IMR-90 (cell line): ENCODE results near the gene CEACAM3. TPM values are rescaled to one million over a fixed set of nuclear protein-coding genes. Genes with fewer than 3 reads are reported as not detected.

ENCODE experiments used
- ATAC-seq: fragments of 200-7000 bp; cut with Tn5 transposase; 2 replicates; pipeline ENCODE4 v1.9.1; 2020; ENCODE audit warnings: low read depth, mild to moderate bottlenecking, moderate library complexity
- BruUV-seq: library from RNA; stranded (reverse); fragments of 400-500 nt; replicated peaks from 2 replicates; lab custom pipeline; 2021; lab: Mats Ljungman, UMichigan
- CTCF ChIA-PET: fragments of 300-600 bp; formaldehyde crosslinking; extraction: SDS; loops from one replicate; lab custom pipeline; 2021; ENCODE audit warnings: antibody characterized with exemption; lab: Yijun Ruan, JAX
- POLR2A ChIA-PET: fragments of 300-600 bp; sonication (Branson Sonifier 250); formaldehyde crosslinking; loops from one replicate; lab custom pipeline; 2022; ENCODE audit warnings: antibody characterized with exemption; ENCODE audit not compliant: unreplicated experiment; lab: Charles Lee
- DNase-seq: peaks from one replicate; pipeline ENCODE4 v3.0.0; 2013
- H2AFZ ChIP-seq: replicated peaks from 2 replicates; pipeline ENCODE3; 2013; ENCODE audit warnings: low read length, mild to moderate bottlenecking; ENCODE audit not compliant: poor library complexity
- H2AK5ac ChIP-seq: 2 replicates; pipeline ENCODE4 v1.6.1; 2013; ENCODE audit warnings: low read depth, low read length, inconsistent platforms
- H2AK9ac ChIP-seq: replicated peaks from 2 replicates; pipeline ENCODE3; 2013; ENCODE audit warnings: mild to moderate bottlenecking, low read depth, low read length, moderate library complexity; ENCODE audit not compliant: poor library complexity
- H2BK120ac ChIP-seq: 2 replicates; pipeline ENCODE4 v1.6.1; 2013; ENCODE audit warnings: low read depth, low read length, inconsistent platforms
- H2BK15ac ChIP-seq: 3 replicates; pipeline ENCODE4 v1.6.1; 2013; ENCODE audit warnings: low read depth, low read length, inconsistent platforms
- H2BK20ac ChIP-seq: 2 replicates; pipeline ENCODE4 v1.6.1; 2013; ENCODE audit warnings: low read depth, mild to moderate bottlenecking, inconsistent platforms, low read length, moderate library complexity
- H2BK5ac ChIP-seq: 2 replicates; pipeline ENCODE4 v1.6.1; 2013; ENCODE audit warnings: mild to moderate bottlenecking, low read depth, low read length, inconsistent platforms; ENCODE audit not compliant: poor library complexity, severe bottlenecking
- H3K14ac ChIP-seq: replicated peaks from 2 replicates; pipeline ENCODE4 v1.6.1; 2013; ENCODE audit warnings: low read depth, low read length, inconsistent platforms
- H3K18ac ChIP-seq: 2 replicates; pipeline ENCODE4 v1.6.1; 2013; ENCODE audit warnings: low read depth, low read length, control low read depth
- H3K23ac ChIP-seq: 2 replicates; pipeline ENCODE4 v1.6.1; 2013; ENCODE audit warnings: low read depth, low read length, inconsistent platforms
- H3K27ac ChIP-seq: 2 replicates; pipeline ENCODE4 v1.5.1; 2013; ENCODE audit warnings: mild to moderate bottlenecking, control low read depth, low read length; ENCODE audit not compliant: insufficient read depth
- H3K27me3 ChIP-seq: 2 replicates; pipeline ENCODE4 v1.6.1; 2013; ENCODE audit warnings: low read length; ENCODE audit not compliant: control insufficient read depth, insufficient read depth
- H3K36me3 ChIP-seq: 2 replicates; pipeline ENCODE4 v1.6.1; 2013; ENCODE audit warnings: low read length, mixed read lengths; ENCODE audit not compliant: control insufficient read depth, insufficient read depth
- H3K4ac ChIP-seq: 2 replicates; pipeline ENCODE4 v1.6.1; 2013; ENCODE audit warnings: low read depth, low read length, inconsistent platforms
- H3K4me1 ChIP-seq: 2 replicates; pipeline ENCODE4 v1.6.1; 2013; ENCODE audit warnings: low read length, mixed read lengths; ENCODE audit not compliant: control insufficient read depth, insufficient read depth
- H3K4me2 ChIP-seq: 2 replicates; pipeline ENCODE4 v1.6.1; 2013; ENCODE audit warnings: low read depth, mild to moderate bottlenecking, control low read depth, low read length, moderate library complexity
- H3K4me3 ChIP-seq: 2 replicates; pipeline ENCODE4 v1.5.1; 2013; ENCODE audit warnings: low read depth, mild to moderate bottlenecking, control low read depth, low read length, moderate library complexity; ENCODE audit not compliant: insufficient read depth
- H3K56ac ChIP-seq: 2 replicates; pipeline ENCODE4 v1.6.1; 2013; ENCODE audit warnings: low read length, inconsistent platforms; ENCODE audit not compliant: insufficient read depth; ENCODE audit errors: extremely low read depth
- H3K79me1 ChIP-seq, 2 experiments: 2 replicates each; pipeline ENCODE4 v1.6.1; 2013; ENCODE audit warnings: low read length in 2 of 2, inconsistent platforms in 1 of 2, low read depth in 1 of 2
- H3K9ac ChIP-seq: 2 replicates; pipeline ENCODE4 v1.6.1; 2013; ENCODE audit warnings: low read depth, low read length, control low read depth
- H3K9me1 ChIP-seq: 2 replicates; pipeline ENCODE4 v1.6.1; 2013; ENCODE audit warnings: low read length, inconsistent platforms; ENCODE audit not compliant: insufficient read depth
- H3K9me3 ChIP-seq: 2 replicates; pipeline ENCODE4 v1.6.1; 2013; ENCODE audit warnings: low read length; ENCODE audit not compliant: control insufficient read depth, insufficient read depth
- H4K20me1 ChIP-seq: 2 replicates; pipeline ENCODE4 v1.6.1; 2013; ENCODE audit warnings: low read length, inconsistent platforms; ENCODE audit not compliant: insufficient read depth
- H4K5ac ChIP-seq: 2 replicates; pipeline ENCODE4 v1.6.1; 2013; ENCODE audit warnings: mild to moderate bottlenecking, low read depth, low read length, control low read depth
- H4K8ac ChIP-seq, 2 experiments: 2 replicates each; pipeline ENCODE4 v1.6.1; 2013; ENCODE audit warnings: low read depth in 2 of 2, low read length in 2 of 2, control low read depth in 1 of 2, inconsistent platforms in 1 of 2
- H4K91ac ChIP-seq: 2 replicates; pipeline ENCODE4 v1.6.1; 2013; ENCODE audit warnings: low read depth, low read length, inconsistent platforms; ENCODE audit not compliant: insufficient read depth
- BHLHE40 ChIP-seq: fragments of 150-350 bp; IDR thresholded peaks from 2 replicates; pipeline ENCODE4 v1.6.1; 2016; ENCODE audit warnings: mild to moderate bottlenecking, low read depth, low read length
- CEBPB ChIP-seq: IDR thresholded peaks from 2 replicates; pipeline ENCODE4 v1.6.1; 2012; ENCODE audit warnings: low read depth, low read length, improper control_type of control experiment
- CHD1 ChIP-seq: IDR thresholded peaks from 2 replicates; pipeline ENCODE4 v1.6.1; 2012; ENCODE audit warnings: low read depth, low read length, improper control_type of control experiment
- CTCF ChIP-seq: conservative IDR thresholded peaks from 2 replicates; pipeline ENCODE4 v1.5.1; 2012; ENCODE audit warnings: mild to moderate bottlenecking, low read depth, low read length, improper control_type of control experiment
- FOS ChIP-seq: fragments of 150-350 bp; IDR thresholded peaks from 2 replicates; pipeline ENCODE4 v1.6.1; 2016; ENCODE audit warnings: low read depth, low read length
- MAZ ChIP-seq: IDR thresholded peaks from 2 replicates; pipeline ENCODE4 v1.6.1; 2012; ENCODE audit warnings: low read depth, mild to moderate bottlenecking, low read length, improper control_type of control experiment, moderate library complexity, borderline replicate concordance
- MXI1 ChIP-seq: IDR thresholded peaks from 2 replicates; pipeline ENCODE4 v1.6.1; 2012; ENCODE audit warnings: low read depth, mild to moderate bottlenecking, low read length, moderate library complexity, borderline replicate concordance
- NFE2L2 ChIP-seq: fragments of 150-350 bp; IDR thresholded peaks from 2 replicates; pipeline ENCODE4 v1.6.1; 2016; ENCODE audit warnings: low read depth, mild to moderate bottlenecking, low read length
- POLR2A ChIP-seq: IDR thresholded peaks from 2 replicates; pipeline ENCODE4 v1.6.1; 2012; ENCODE audit warnings: mild to moderate bottlenecking, low read depth, low read length
- RAD21 ChIP-seq: IDR thresholded peaks from 2 replicates; pipeline ENCODE4 v1.6.1; 2012; ENCODE audit warnings: low read length, improper control_type of control experiment
- RCOR1 ChIP-seq: IDR thresholded peaks from 2 replicates; pipeline ENCODE4 v1.6.1; 2012; ENCODE audit warnings: mild to moderate bottlenecking, low read length, improper control_type of control experiment; ENCODE audit not compliant: insufficient replicate concordance
- USF2 ChIP-seq: fragments of 150-350 bp; IDR thresholded peaks from 2 replicates; pipeline ENCODE4 v1.6.1; 2017; ENCODE audit warnings: mild to moderate bottlenecking, antibody characterized with exemption, low read length, low read depth
- WGBS, 2 experiments: methylation state at CpG; one replicate each; pipeline versions ENCODE4 v1.1.5 to v1.1.7; 2013; ENCODE audit warnings: missing lambda C conversion rate in 2 of 2; ENCODE audit not compliant: insufficient read length in 1 of 2; ENCODE audit errors: extremely low coverage in 2 of 2; 5-methylcytosine and 5-hydroxymethylcytosine counted together
- dilution Hi-C: fragments of 300-500 bp; cut with HindIII; formaldehyde crosslinking; loops from one replicate; pipeline ENCODE4 v1.14.3; 2018; ENCODE audit warnings: low sequenced_read_pairs; ENCODE audit not compliant: unreplicated experiment
- in situ Hi-C: fragments of 300-500 bp; cut with MboI; formaldehyde crosslinking; loops from 3 replicates; pipeline ENCODE4 v1.14.3; 2019; ENCODE audit warnings: low sequenced_read_pairs, inconsistent platforms, mixed read lengths
- intact Hi-C: fragments of 100-400 bp; cut with micrococcal nuclease; formaldehyde crosslinking; loops from 2 replicates; pipeline ENCODE4 v1.10.0; 2022
- polyA plus RNA-seq, 3 experiments: library from polyadenylated mRNA; depleted of rRNA; stranded (reverse); fragments of >200 nt; gene quantifications; 2 replicates each; pipeline ENCODE4 v1.2.3, GENCODE V29; 2012; ENCODE audit warnings: low replicate concordance in 1 of 3
- total RNA-seq: library from RNA; depleted of rRNA; stranded (reverse); fragments of >200 nt; gene quantifications from 2 replicates; pipeline ENCODE4 v1.2.3, GENCODE V29; 2012

CEACAM3 gene
- total and polyA plus RNA-seq, 2 of the 4 experiments (the other 2 are of a cell fraction) = not detected

- Histone ChIP-seq H3K14ac (no peak overlapping the region), H2AK9ac (no peak overlapping the region), H3K4me1 (no peaks in the 10 kb centered on the region), H3K56ac (no peak overlapping the region), H3K18ac (no peak overlapping the region), H3K9me1 (no peaks in the 10 kb centered on the region), H3K23ac (no peak overlapping the region), H4K5ac (no peak overlapping the region), H4K91ac (no peak overlapping the region), H3K27ac (no peak overlapping the region), H4K20me1 (no peaks in the 10 kb centered on the region), H3K4me3 (no peak overlapping the region), H3K79me1 (no peaks in the 10 kb centered on the region), H3K27me3 (peaks cover 2% of the 10 kb centered on the region; the same call in 1 of the 2 replicates), H2BK15ac (no peak overlapping the region), H3K9ac (no peak overlapping the region), H2BK20ac (no peak overlapping the region), H2BK5ac (no peak overlapping the region), H2AFZ (no peak overlapping the region), H3K36me3 (no peaks in the 10 kb centered on the region), H3K4me2 (no peak overlapping the region), H2BK120ac (no peak overlapping the region), H4K8ac (no peak overlapping the region), H2AK5ac (no peak overlapping the region), H3K4ac (no peak overlapping the region), H3K9me3 (no peaks in the 10 kb centered on the region)
- dilution Hi-C loops = no loop called here
- CTCF ChIA-PET = no interaction called here
- intact Hi-C loops = no loop called here
- TF ChIP-seq USF2 = no peak
- TF ChIP-seq POLR2A = no peak
- no peak for TF ChIP-seq NFE2L2
- TF ChIP-seq FOS = no peak
- no peak for TF ChIP-seq CEBPB
- TF ChIP-seq CHD1 = no peak
- no peak for TF ChIP-seq CTCF
- TF ChIP-seq MAZ = no peak
- no peak for TF ChIP-seq RCOR1
- TF ChIP-seq RAD21 = no peak
- TF ChIP-seq BHLHE40 = no peak
- no peak for TF ChIP-seq MXI1
- in situ Hi-C loops = no loop called here
- POLR2A ChIA-PET = no interaction called here
- no CpG with 5 or more reads among the region's 2 CpGs for WGBS, 2 experiments
- no peak for DNase-seq
- ATAC-seq = no peak
- no TSS peak for BruUV-seq
Observed at GRCh38 chr19:41771410-41771809, 25.0 kb upstream of the CEACAM3 start.
